Loucy (cell line): ENCODE results near the gene ALDH18A1.
A peak's percentile ranks its signal among the peaks of the same experiment; 100 is the strongest.

Experiments used
- H2AFZ ChIP-seq: fragments of 200-600 bp; sonication (generic); 2 replicates; pipeline ENCODE4 v1.6.0; 2016; ENCODE audit warnings: antibody characterized with exemption, mild to moderate bottlenecking, low read length, moderate library complexity
- H3F3A ChIP-seq: fragments of 200-600 bp; 2 replicates; pipeline ENCODE4 v1.6.0; 2016; ENCODE audit warnings: antibody characterized with exemption, low read depth, mild to moderate bottlenecking
- H3K27me3 ChIP-seq: fragments of 200-600 bp; sonication (generic); 2 replicates; pipeline ENCODE4 v1.6.1; 2014; ENCODE audit warnings: low read length, mild to moderate bottlenecking; ENCODE audit not compliant: insufficient read depth, poor library complexity, severe bottlenecking
- H3K36me3 ChIP-seq: fragments of 200-600 bp; sonication (generic); 2 replicates; pipeline ENCODE4 v1.6.1; 2016; ENCODE audit warnings: low read length; ENCODE audit not compliant: insufficient read depth
- H3K4me1 ChIP-seq: fragments of 200-600 bp; sonication (generic); 2 replicates; pipeline ENCODE4 v1.5.1; 2014; ENCODE audit warnings: low read length, mild to moderate bottlenecking; ENCODE audit not compliant: insufficient read depth, poor library complexity, severe bottlenecking
- H3K4me2 ChIP-seq: fragments of 200-600 bp; sonication (generic); 2 replicates; pipeline ENCODE4 v1.6.0; 2014; ENCODE audit warnings: antibody characterized with exemption, low read length, low read depth, mild to moderate bottlenecking; ENCODE audit not compliant: poor library complexity, severe bottlenecking
- H3K4me3 ChIP-seq: fragments of 200-600 bp; sonication (generic); 2 replicates; pipeline ENCODE4 v1.5.1; 2014; ENCODE audit warnings: low read length, mild to moderate bottlenecking, mixed read lengths; ENCODE audit not compliant: poor library complexity, severe bottlenecking
- H3K79me2 ChIP-seq: fragments of 200-600 bp; sonication (generic); 2 replicates; pipeline ENCODE4 v1.6.1; 2014; ENCODE audit warnings: low read length; ENCODE audit not compliant: insufficient read depth
- H3K9ac ChIP-seq: fragments of 200-600 bp; sonication (generic); 2 replicates; pipeline ENCODE4 v1.6.0; 2014; ENCODE audit warnings: mild to moderate bottlenecking, low read depth, low read length, moderate library complexity; ENCODE audit not compliant: poor library complexity, severe bottlenecking
- H3K9me2 ChIP-seq: fragments of 200-600 bp; sonication (generic); replicated peaks from 2 replicates; pipeline ENCODE4 v1.6.1; 2016; ENCODE audit warnings: low read depth, low read length, mixed read lengths
- H3K9me3 ChIP-seq: fragments of 200-600 bp; sonication (generic); 2 replicates; pipeline ENCODE4 v1.6.1; 2014; ENCODE audit warnings: mild to moderate bottlenecking, antibody characterized with exemption, low read length, low read depth; ENCODE audit not compliant: insufficient read depth
- H4K20me1 ChIP-seq: fragments of 200-600 bp; sonication (generic); 2 replicates; pipeline ENCODE4 v1.6.0; 2014; ENCODE audit warnings: antibody characterized with exemption, low read length, mild to moderate bottlenecking; ENCODE audit not compliant: insufficient read depth, poor library complexity, severe bottlenecking
- EZH2phosphoT487 ChIP-seq: fragments of 200-600 bp; IDR thresholded peaks from 2 replicates; pipeline ENCODE4 v1.6.1; 2018; ENCODE audit warnings: antibody characterized with exemption, mild to moderate bottlenecking, moderate library complexity, borderline replicate concordance
- TF ChIP-seq, protein P1 (sequence below): fragments of 200-600 bp; sonication (generic); conservative IDR thresholded peaks from 2 replicates; pipeline ENCODE4 v1.5.1; 2014; ENCODE audit warnings: mild to moderate bottlenecking, antibody characterized with exemption, low read length

ALDH18A1 gene

GRCh38 chr10:95562341-95562965, 94.1 kb downstream of the ALDH18A1 start:
- Histone ChIP-seq H3K9ac (no peak overlapping the region), H4K20me1 (no peaks in the 10 kb centered on the region), H3K4me1 (no peaks in the 10 kb centered on the region), H3K36me3 (no peaks in the 10 kb centered on the region), H3K4me2 (no peak overlapping the region), H3K79me2 (no peaks in the 10 kb centered on the region), H3K9me2 (no peaks in the 10 kb centered on the region), H3F3A (no peaks in the 10 kb centered on the region), H3K27me3 (no peaks in the 10 kb centered on the region), H3K4me3 (no peak overlapping the region), H3K9me3 (no peaks in the 10 kb centered on the region), H2AFZ (no peak overlapping the region)
- no peak for TF ChIP-seq EZH2phosphoT487
- TF ChIP-seq, protein P1, sequence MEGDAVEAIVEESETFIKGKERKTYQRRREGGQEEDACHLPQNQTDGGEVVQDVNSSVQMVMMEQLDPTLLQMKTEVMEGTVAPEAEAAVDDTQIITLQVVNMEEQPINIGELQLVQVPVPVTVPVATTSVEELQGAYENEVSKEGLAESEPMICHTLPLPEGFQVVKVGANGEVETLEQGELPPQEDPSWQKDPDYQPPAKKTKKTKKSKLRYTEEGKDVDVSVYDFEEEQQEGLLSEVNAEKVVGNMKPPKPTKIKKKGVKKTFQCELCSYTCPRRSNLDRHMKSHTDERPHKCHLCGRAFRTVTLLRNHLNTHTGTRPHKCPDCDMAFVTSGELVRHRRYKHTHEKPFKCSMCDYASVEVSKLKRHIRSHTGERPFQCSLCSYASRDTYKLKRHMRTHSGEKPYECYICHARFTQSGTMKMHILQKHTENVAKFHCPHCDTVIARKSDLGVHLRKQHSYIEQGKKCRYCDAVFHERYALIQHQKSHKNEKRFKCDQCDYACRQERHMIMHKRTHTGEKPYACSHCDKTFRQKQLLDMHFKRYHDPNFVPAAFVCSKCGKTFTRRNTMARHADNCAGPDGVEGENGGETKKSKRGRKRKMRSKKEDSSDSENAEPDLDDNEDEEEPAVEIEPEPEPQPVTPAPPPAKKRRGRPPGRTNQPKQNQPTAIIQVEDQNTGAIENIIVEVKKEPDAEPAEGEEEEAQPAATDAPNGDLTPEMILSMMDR = no peak

GRCh38 chr10:95561864-95562177, 94.7 kb downstream of the ALDH18A1 start:
- TF ChIP-seq, protein P1 = no peak
- no peak for TF ChIP-seq EZH2phosphoT487
- no peaks in the 10 kb centered on the region for H3K79me2 ChIP-seq
- H3K4me2 ChIP-seq = peak overlapping the region; percentile 51
- no peaks in the 10 kb centered on the region for H3K9me3 ChIP-seq
- H3K36me3 ChIP-seq = no peaks in the 10 kb centered on the region
- H3K27me3 ChIP-seq = no peaks in the 10 kb centered on the region
- H3K9ac ChIP-seq = no peak overlapping the region
- no peaks in the 10 kb centered on the region for H3F3A ChIP-seq
- H3K4me1 ChIP-seq = no peaks in the 10 kb centered on the region
- no peaks in the 10 kb centered on the region for H4K20me1 ChIP-seq
- no peaks in the 10 kb centered on the region for H3K9me2 ChIP-seq
- peak overlapping the region; percentile 81 for H3K4me3 ChIP-seq
- no peak overlapping the region for H2AFZ ChIP-seq

GRCh38 chr10:95561177-95561863, 95.2 kb downstream of the ALDH18A1 start, which contains the start of gene SORBS1:
SORBS1 (minus strand) TSS chr10:95561371; CDS start chr10:95441135, 120,236 bp downstream.
- no peaks in the 10 kb centered on the region for H3K36me3 ChIP-seq
- H3K4me2 ChIP-seq = peak within 1 kb of the TSS; percentile 84
- H3K9ac ChIP-seq = peak within 1 kb of the TSS; percentile 69
- TF ChIP-seq, protein P1 = no peak
- TF ChIP-seq EZH2phosphoT487 = no peak
- peak within 1 kb of the TSS; percentile 83 for H2AFZ ChIP-seq
- no peaks in the 10 kb centered on the region for H3K4me1 ChIP-seq
- no peaks in the 10 kb centered on the region for H4K20me1 ChIP-seq
- H3F3A ChIP-seq = no peaks in the 10 kb centered on the region
- H3K79me2 ChIP-seq = no peaks in the 10 kb centered on the region
- no peaks in the 10 kb centered on the region for H3K9me3 ChIP-seq
- H3K9me2 ChIP-seq = no peaks in the 10 kb centered on the region
- H3K4me3 ChIP-seq = peak within 1 kb of the TSS; percentile 81
- no peaks in the 10 kb centered on the region for H3K27me3 ChIP-seq
